ENCODE data around the gene ENTPD6. TPM values are rescaled to one million over a fixed set of nuclear protein-coding genes. Genes with fewer than 3 reads are reported as not detected.

ENTPD6 gene
- total RNA-seq, 1 donor, result 50.7 TPM

GRCh38 chr20:25148181-25148981 is 47.1 kb upstream of the ENTPD6 start:
- Histone ChIP-seq H3K4me3 (ENCODE audit: insufficient read depth, low read length) (peak overlapping the region; percentile 59), H2AFZ (ENCODE audit: low read length) (peak overlapping the region; percentile 88), H3K4me2 (ENCODE audit: insufficient read depth, low read length) (peak overlapping the region; percentile 84), H3K4me1 (ENCODE audit: insufficient read depth, low read length) (peaks cover 6% of the 10 kb centered on the region), H3K36me3 (ENCODE audit: insufficient read depth, low read length) (no peaks in the 10 kb centered on the region), H3K9me3 (ENCODE audit: low read depth, low read length) (no peaks in the 10 kb centered on the region), H3K27ac (ENCODE audit: low read depth, low read length) (no peak overlapping the region), H4K20me1 (ENCODE audit: insufficient read depth, low read length) (no peaks in the 10 kb centered on the region), H3K27me3 (ENCODE audit: insufficient read depth, low read length) (peaks cover 61% of the 10 kb centered on the region), H3K79me2 (ENCODE audit: insufficient read depth, low read length) (no peaks in the 10 kb centered on the region)
- DNase-seq (ENCODE audit: insufficient read length, low spot score, missing footprints), result peak; percentile 95
- TF ChIP-seq CTCF (IDR thresholded peaks at IDR 0.05; ENCODE audit: extremely low read depth, low read depth, low read length), result no peak

- peak overlapping the region; percentile 88 for H2AFZ ChIP-seq (ENCODE audit: low read length)
- no peaks in the 10 kb centered on the region for H3K36me3 ChIP-seq (ENCODE audit: insufficient read depth, low read length)
- no peaks in the 10 kb centered on the region for H4K20me1 ChIP-seq (ENCODE audit: insufficient read depth, low read length)
- H3K79me2 ChIP-seq (ENCODE audit: insufficient read depth, low read length), result no peaks in the 10 kb centered on the region
- peaks cover 6% of the 10 kb centered on the region for H3K4me1 ChIP-seq (ENCODE audit: insufficient read depth, low read length)
- H3K4me2 ChIP-seq (ENCODE audit: insufficient read depth, low read length), result peak overlapping the region; percentile 84
- no peak for DNase-seq (ENCODE audit: insufficient read length, low spot score, missing footprints)
- H3K9me3 ChIP-seq (ENCODE audit: low read depth, low read length), result no peaks in the 10 kb centered on the region
- no peak overlapping the region for H3K27ac ChIP-seq (ENCODE audit: low read depth, low read length)
- no peak for TF ChIP-seq CTCF (IDR thresholded peaks at IDR 0.05; ENCODE audit: extremely low read depth, low read depth, low read length)
- H3K27me3 ChIP-seq (ENCODE audit: insufficient read depth, low read length), result peaks cover 61% of the 10 kb centered on the region
- no peak overlapping the region for H3K4me3 ChIP-seq (ENCODE audit: insufficient read depth, low read length)
Observed at GRCh38 chr20:25148982-25149846, 46.3 kb upstream of the ENTPD6 start.

GRCh38 chr20:25150016-25150415 is 45.5 kb upstream of the ENTPD6 start:
- Histone ChIP-seq H3K4me1 (ENCODE audit: insufficient read depth, low read length) (peaks cover 6% of the 10 kb centered on the region), H3K36me3 (ENCODE audit: insufficient read depth, low read length) (no peaks in the 10 kb centered on the region), H2AFZ (ENCODE audit: low read length) (no peak overlapping the region), H3K4me2 (ENCODE audit: insufficient read depth, low read length) (no peak overlapping the region), H3K79me2 (ENCODE audit: insufficient read depth, low read length) (no peaks in the 10 kb centered on the region), H3K27ac (ENCODE audit: low read depth, low read length) (no peak overlapping the region), H3K9me3 (ENCODE audit: low read depth, low read length) (no peaks in the 10 kb centered on the region), H4K20me1 (ENCODE audit: insufficient read depth, low read length) (no peaks in the 10 kb centered on the region), H3K27me3 (ENCODE audit: insufficient read depth, low read length) (peaks cover 55% of the 10 kb centered on the region), H3K4me3 (ENCODE audit: insufficient read depth, low read length) (no peak overlapping the region)
- no peak for TF ChIP-seq CTCF (IDR thresholded peaks at IDR 0.05; ENCODE audit: extremely low read depth, low read depth, low read length)
- DNase-seq (ENCODE audit: insufficient read length, low spot score, missing footprints), result no peak

- H3K4me1 ChIP-seq (ENCODE audit: insufficient read depth, low read length), result no peaks in the 10 kb centered on the region
- no peak overlapping the region for H2AFZ ChIP-seq (ENCODE audit: low read length)
- peaks cover 16% of the 10 kb centered on the region for H3K27me3 ChIP-seq (ENCODE audit: insufficient read depth, low read length)
- DNase-seq (ENCODE audit: insufficient read length, low spot score, missing footprints), result no peak
- H3K36me3 ChIP-seq (ENCODE audit: insufficient read depth, low read length), result no peaks in the 10 kb centered on the region
- H3K4me2 ChIP-seq (ENCODE audit: insufficient read depth, low read length), result no peak overlapping the region
- H3K9me3 ChIP-seq (ENCODE audit: low read depth, low read length), result no peaks in the 10 kb centered on the region
- no peak overlapping the region for H3K27ac ChIP-seq (ENCODE audit: low read depth, low read length)
- no peak overlapping the region for H3K4me3 ChIP-seq (ENCODE audit: insufficient read depth, low read length)
- H4K20me1 ChIP-seq (ENCODE audit: insufficient read depth, low read length), result no peaks in the 10 kb centered on the region
- no peaks in the 10 kb centered on the region for H3K79me2 ChIP-seq (ENCODE audit: insufficient read depth, low read length)
- no peak for TF ChIP-seq CTCF (IDR thresholded peaks at IDR 0.05; ENCODE audit: extremely low read depth, low read depth, low read length)
Observed at GRCh38 chr20:25158043-25158442, 37.5 kb upstream of the ENTPD6 start.

Data from osteoblast (primary cell).